ENCODE results near the gene SMG6.

SMG6 gene

GRCh38 chr17:2095536-2095910, 208.1 kb downstream of the SMG6 start:
- TF ChIP-seq TEAD4 (IDR thresholded peaks at IDR 0.05) (no peak), CREB1 (IDR thresholded peaks at IDR 0.05; ENCODE audit: low read depth) (no peak), TCF12 (IDR thresholded peaks at IDR 0.05; ENCODE audit: low read depth) (no peak)

- TF ChIP-seq RAD21 (IDR thresholded peaks at IDR 0.05; ENCODE audit: low read depth): peak; percentile 70
- TF ChIP-seq NFIC (IDR thresholded peaks at IDR 0.05): peak; percentile 53
- TF ChIP-seq REST (IDR thresholded peaks at IDR 0.05; ENCODE audit: low read depth): no peak
Measured at GRCh38 chr17:2094891-2095535, 208.6 kb downstream of the SMG6 start.

- TF ChIP-seq USF1 (IDR thresholded peaks at IDR 0.05) (no peak), RAD21 (IDR thresholded peaks at IDR 0.05; ENCODE audit: low read depth) (no peak), TCF12 (IDR thresholded peaks at IDR 0.05; ENCODE audit: low read depth) (no peak), YY1 (IDR thresholded peaks at IDR 0.05; ENCODE audit: low read depth) (no peak), MAX (IDR thresholded peaks at IDR 0.05) (no peak), REST (IDR thresholded peaks at IDR 0.05; ENCODE audit: low read depth) (no peak), TEAD4 (IDR thresholded peaks at IDR 0.05) (no peak), EGR1 (IDR thresholded peaks at IDR 0.05) (no peak), ZBTB7A (IDR thresholded peaks at IDR 0.05; ENCODE audit: low read depth) (no peak), CEBPB (IDR thresholded peaks at IDR 0.05) (no peak), FOXM1 (IDR thresholded peaks at IDR 0.05; ENCODE audit: borderline replicate concordance, low read depth) (no peak), CREB1 (IDR thresholded peaks at IDR 0.05; ENCODE audit: low read depth) (no peak), TAF1 (IDR thresholded peaks at IDR 0.05; ENCODE audit: low read depth) (no peak), EP300 (IDR thresholded peaks at IDR 0.05; ENCODE audit: borderline replicate concordance) (no peak), NFIC (IDR thresholded peaks at IDR 0.05) (no peak)
Measured at GRCh38 chr17:2093349-2093748, 210.2 kb downstream of the SMG6 start.

- no peak for TF ChIP-seq CREB1 (IDR thresholded peaks at IDR 0.05; ENCODE audit: low read depth)
- no peak for TF ChIP-seq EGR1 (IDR thresholded peaks at IDR 0.05)
- TF ChIP-seq TEAD4 (IDR thresholded peaks at IDR 0.05): no peak
- TF ChIP-seq EP300 (IDR thresholded peaks at IDR 0.05; ENCODE audit: borderline replicate concordance): no peak
- no peak for TF ChIP-seq FOXM1 (IDR thresholded peaks at IDR 0.05; ENCODE audit: borderline replicate concordance, low read depth)
- TF ChIP-seq TCF12 (IDR thresholded peaks at IDR 0.05; ENCODE audit: low read depth): no peak
- TF ChIP-seq TAF1 (IDR thresholded peaks at IDR 0.05; ENCODE audit: low read depth): no peak
- no peak for TF ChIP-seq RAD21 (IDR thresholded peaks at IDR 0.05; ENCODE audit: low read depth)
- no peak for TF ChIP-seq MAX (IDR thresholded peaks at IDR 0.05)
- no peak for TF ChIP-seq CEBPB (IDR thresholded peaks at IDR 0.05)
- TF ChIP-seq ZBTB7A (IDR thresholded peaks at IDR 0.05; ENCODE audit: low read depth): no peak
- no peak for TF ChIP-seq USF1 (IDR thresholded peaks at IDR 0.05)
- no peak for TF ChIP-seq REST (IDR thresholded peaks at IDR 0.05; ENCODE audit: low read depth)
- TF ChIP-seq NFIC (IDR thresholded peaks at IDR 0.05): no peak
- no peak for TF ChIP-seq YY1 (IDR thresholded peaks at IDR 0.05; ENCODE audit: low read depth)
Measured at GRCh38 chr17:2092253-2092652, 211.3 kb downstream of the SMG6 start.

Measured in Ishikawa (cell line).